T-helper 1 cell (primary cell): ENCODE measurements around the gene IL15RA.
"Not testable (repeated sequence)": the region's sequence is repeated elsewhere in the genome, so short reads cannot be mapped to it uniquely, and the experiment has no call there.

Source experiments
- DNase-seq, 5 donors: peaks; one replicate each; pipeline ENCODE4 v3.0.0-alpha.2; 2012 to 2020

The IL15RA gene

DNA sequence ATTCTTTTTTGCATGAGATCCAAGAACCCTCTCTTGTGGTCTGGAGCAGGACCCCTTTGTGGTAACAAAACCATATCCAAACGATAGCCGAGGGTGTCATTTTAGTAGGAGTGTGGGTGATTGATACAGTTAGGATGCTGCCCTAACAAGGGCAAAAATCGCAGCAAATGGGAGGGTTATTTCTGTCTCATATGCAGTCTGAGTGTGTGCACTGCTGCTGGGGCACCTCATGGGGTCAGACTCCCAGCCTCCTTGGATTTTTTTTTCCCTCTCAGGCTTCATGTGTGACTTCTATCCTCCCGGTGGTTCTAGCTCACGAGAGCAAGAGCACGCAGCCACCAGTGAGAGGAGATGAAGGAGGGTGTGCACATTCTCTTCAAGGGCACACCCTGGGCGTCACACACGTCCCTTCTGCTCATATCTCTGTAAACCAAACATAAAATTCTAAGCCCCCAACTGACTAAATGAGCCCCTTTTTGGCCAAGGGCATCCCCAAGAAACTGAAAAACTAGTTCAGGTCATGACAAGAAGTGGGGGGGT, 28.6 kb upstream of the IL15RA start:
- no peak for DNase-seq

GRCh38 chr10:6005161-6005804, 27.9 kb upstream of the IL15RA start:
- not testable (repeated sequence) for DNase-seq

- peak in 1 of 5 donors; percentile 83 for DNase-seq
Measured at GRCh38 chr10:6002809-6003510, 25.6 kb upstream of the IL15RA start.

GRCh38 chr10:5999440-6000165, 22.3 kb upstream of the IL15RA start:
- DNase-seq: no peak

DNA sequence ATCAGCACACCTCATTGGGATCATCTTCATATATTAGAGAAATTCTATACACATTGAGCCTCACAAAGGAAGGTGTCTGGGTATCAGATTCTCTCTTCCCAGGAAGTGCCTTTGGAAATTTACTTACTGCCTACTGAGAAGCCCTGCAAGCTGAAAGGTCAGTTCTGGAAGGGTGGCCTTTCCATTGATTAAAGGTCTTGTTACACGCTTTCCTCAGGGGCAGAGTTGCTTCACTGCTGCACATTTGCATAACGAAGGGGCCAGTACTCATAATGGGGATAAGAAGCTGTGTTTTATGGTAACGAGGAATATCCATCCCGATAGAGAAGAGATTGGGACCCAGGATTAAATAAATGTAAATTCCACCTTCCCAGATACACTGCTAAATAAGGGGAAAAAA, 19.4 kb upstream of the IL15RA start:
- DNase-seq: no peak

DNA sequence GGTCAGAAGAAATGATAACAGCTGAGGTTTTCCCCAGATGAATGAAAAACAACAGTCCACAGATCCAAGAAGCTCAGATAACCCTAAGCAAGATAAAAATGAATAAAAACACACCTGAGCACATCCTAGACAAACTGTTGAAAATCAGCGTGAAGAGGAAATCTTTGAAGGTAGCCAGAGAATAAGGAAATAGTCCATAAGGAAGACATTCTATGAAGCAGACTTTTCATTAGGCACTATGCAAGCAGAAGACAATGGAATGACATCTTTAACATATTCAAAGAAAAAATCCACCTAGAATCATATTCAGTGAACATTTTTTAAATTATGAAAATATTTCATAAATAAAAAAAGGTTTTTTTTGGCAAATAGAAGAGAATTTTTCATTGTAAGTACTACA, 15.1 kb upstream of the IL15RA start:
- no peak for DNase-seq

DNA sequence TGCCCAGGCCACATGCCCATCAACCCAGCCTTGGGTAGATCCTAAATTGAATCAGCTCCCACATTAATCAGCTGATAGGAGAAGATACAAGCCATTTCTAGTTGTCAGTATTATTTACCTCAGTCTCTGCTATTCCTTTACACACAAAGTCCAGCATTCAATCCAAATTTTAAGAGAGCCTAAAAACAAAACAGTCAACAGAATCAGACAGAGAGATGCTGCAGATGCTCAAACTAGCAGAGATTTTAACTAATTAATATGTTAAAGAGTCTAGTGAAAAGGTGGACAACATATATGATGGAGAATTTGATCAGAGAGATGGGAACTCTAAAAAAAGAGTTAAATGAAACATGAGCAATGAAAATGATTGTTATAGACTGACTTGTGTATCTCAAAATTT, 14.4 kb upstream of the IL15RA start:
- DNase-seq: no peak

DNA sequence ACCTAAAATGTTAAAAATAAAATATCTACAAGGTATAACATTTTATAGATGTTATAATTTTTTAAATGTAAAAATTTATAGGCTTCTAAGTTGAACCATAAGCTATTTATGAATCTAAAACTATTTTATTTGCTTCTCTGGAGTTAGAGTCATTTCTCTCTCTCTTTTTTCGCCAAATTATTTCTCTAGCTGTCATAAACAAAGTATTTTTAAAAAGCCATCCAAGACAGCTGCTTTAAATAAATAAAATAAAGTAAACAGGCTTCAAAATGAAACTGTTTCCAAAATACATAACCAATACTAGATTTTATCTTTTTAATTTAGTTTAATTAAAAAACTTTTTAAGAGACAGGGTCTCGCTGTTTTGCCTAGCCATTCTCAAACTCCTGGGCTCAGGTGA, 12.4 kb upstream of the IL15RA start:
- no peak for DNase-seq

DNA sequence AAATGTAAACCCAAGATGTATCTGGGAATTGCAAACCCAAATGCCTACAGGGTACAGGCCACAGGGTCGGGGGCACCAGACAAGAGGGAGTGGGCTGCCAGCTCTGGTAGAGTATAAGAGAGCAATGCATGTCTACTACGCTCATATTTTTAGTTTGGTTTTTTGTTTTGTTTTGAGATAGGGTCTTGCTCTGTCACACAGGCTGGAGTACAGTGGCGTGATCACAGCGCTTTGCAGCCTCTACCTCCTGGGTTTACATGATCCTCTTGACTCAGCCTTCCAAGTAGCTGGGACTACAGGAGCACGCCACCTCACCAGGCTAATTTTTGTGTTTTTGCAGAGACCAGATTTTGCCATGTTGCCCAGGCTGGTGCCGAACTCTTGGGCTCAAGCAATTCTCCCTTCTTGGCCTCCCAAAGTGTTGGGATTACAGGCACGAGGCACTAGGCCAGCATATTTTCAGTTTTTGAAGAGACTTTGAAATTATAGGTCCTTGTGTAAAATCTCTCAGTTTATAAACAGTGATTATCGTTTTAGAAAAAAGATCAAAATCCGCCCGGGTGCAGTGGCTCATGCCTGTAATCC, 11.1 kb upstream of the IL15RA start:
- no peak for DNase-seq

GRCh38 chr10:5987747-5988146, 10.4 kb upstream of the IL15RA start:
- no peak for DNase-seq

DNA sequence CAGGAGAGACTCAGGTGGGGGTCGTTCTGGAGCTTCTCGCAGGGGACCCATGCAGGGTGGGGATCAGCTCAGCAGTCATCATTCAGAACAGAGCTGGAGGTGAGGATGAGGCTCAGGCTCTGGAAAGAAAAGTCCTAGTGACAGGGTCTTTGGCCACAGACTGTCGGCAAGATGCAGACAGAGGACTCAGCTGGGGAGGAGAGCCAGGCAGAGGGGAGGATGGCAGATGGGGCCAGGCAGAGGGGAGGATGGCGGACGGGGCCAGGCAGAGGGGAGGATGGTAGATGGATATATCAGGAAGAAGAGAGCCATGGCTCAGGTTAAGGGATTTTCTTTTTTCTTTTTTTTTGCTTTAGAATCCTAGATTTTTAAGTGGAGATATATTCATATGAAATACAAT, 7.7 kb upstream of the IL15RA start:
- DNase-seq: no peak

DNA sequence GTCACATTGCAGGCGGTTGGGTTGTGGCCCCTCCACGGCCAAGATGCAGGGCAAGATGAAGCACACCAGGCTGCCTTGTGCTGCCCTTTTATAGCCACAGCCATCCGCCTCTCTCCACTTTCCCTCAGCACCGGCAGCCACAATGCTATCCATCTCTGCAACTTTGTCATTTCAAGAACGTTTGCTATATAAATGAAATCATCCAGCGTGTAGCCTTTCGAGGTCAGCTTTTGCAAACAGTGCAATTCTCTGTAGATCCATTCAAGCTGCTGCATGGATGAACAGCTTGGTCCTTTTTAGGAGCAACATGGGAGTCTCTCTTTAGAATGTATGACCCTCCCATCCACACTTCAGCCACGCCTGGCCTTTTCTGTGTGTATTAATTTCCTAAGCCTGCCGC, 6.4 kb upstream of the IL15RA start:
- no peak for DNase-seq

- DNase-seq: no peak
Measured at GRCh38 chr10:5981529-5981928, 4.2 kb upstream of the IL15RA start.

- DNase-seq: no peak
Measured at GRCh38 chr10:5978230-5978489, 817 bp upstream of the IL15RA start.

GRCh38 chr10:5976512-5977470, 552 bp downstream of the IL15RA start:
- peak in 4 of 5 donors; percentile 14 to 44 (median 17) for DNase-seq

- DNase-seq: peak; percentile 17 to 86 (median 37)
Measured at GRCh38 chr10:5975641-5976473, 1.5 kb downstream of the IL15RA start.

DNA sequence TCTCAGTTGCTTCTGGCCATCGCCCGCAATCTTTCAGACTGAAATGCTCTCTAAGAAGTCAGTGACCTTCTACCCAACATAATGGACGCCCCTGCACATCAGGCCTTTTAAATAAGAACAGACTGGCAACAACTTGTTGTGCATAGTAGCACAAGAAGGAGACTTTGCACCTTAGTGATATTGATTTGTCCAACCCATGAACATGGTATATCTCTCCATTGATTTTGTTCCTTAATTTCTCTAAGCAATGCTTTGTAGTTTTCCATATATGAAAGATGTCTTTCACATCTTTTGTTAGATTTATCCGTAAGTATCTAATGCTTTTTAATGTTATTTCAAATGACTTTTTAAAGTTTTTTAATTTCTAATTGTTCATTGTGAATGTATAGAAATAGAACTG, 4.3 kb downstream of the IL15RA start:
- no peak for DNase-seq

DNA sequence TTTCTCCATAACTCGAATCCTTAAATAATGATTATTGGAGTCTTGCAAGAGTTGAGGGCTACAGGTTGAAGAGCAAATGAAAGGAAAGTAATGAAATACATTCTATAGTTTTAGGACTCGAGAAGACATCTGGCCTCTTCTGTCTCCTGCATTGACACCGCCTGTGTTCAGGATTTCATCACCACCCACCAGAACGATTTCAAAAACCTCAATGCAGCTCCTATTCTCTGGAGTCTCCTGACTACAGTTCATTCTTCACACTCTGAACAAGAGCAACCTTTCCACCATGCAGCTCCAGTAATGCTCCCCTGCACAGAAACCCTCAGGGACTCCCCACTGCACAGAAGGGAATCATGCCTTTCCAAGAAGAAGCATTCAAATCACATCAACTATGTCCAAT, 5.5 kb downstream of the IL15RA start:
- no peak for DNase-seq

GRCh38 chr10:5971315-5971832, 6.0 kb downstream of the IL15RA start:
- peak in 1 of 5 donors; percentile 64 for DNase-seq

GRCh38 chr10:5970527-5970926, 6.8 kb downstream of the IL15RA start:
- no peak for DNase-seq

GRCh38 chr10:5970066-5970465, 7.3 kb downstream of the IL15RA start:
- DNase-seq: no peak
